HG02970 (cell line): ENCODE data around the gene ZFYVE21.
A peak's percentile ranks its signal among the peaks of the same experiment; 100 is the strongest.

Source experiments
- ATAC-seq: cut with Tn5 transposase; IDR thresholded peaks from one replicate; pipeline ENCODE4 v1.9.1; 2021; ENCODE audit warnings: mild to moderate bottlenecking, moderate library complexity, moderate number of reproducible peaks; ENCODE audit not compliant: unreplicated experiment, low FRiP score

Gene ZFYVE21

DNA sequence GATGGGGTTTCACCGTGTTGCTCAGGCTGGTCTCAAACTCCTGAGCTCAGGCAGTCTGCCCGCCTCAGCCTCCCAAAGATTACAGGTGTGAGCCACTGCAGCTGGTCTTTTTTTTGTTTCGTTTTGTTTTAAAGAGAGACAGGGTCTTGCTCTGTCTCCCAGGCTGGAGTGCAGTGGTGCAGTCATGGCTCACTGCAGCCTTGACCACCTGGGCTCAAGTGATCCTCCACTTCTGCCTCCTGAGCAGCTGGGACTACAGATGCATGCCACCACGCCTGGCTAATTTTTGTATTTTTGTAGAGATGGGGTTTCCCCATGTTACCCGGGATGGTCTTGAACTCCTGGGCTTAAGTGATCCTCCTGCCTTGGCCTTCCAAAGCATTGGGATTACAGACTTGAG lies 24.0 kb upstream of the ZFYVE21 start:
- peak; percentile 53 for ATAC-seq

DNA sequence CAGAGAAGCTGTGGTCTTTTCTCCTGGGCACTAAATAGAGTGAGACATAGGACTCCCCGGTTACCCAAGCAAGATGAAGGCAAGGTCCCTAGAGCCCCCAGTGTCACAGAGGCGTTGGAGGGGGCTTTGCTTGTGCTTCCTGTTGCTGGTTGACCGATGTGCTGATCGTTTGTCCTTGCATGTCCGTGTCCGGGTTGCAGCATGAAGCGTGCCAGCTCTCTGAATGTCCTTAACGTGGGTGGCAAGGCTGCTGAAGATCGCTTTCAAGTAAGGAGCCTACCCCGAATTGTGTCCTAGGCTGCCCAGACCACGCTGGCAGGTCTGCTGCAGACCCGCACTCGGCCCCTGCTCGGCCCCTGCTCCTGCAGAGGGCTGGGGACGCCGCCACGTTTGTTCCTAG lies 23.5 kb upstream of the ZFYVE21 start:
- peak; percentile 10 for ATAC-seq

DNA sequence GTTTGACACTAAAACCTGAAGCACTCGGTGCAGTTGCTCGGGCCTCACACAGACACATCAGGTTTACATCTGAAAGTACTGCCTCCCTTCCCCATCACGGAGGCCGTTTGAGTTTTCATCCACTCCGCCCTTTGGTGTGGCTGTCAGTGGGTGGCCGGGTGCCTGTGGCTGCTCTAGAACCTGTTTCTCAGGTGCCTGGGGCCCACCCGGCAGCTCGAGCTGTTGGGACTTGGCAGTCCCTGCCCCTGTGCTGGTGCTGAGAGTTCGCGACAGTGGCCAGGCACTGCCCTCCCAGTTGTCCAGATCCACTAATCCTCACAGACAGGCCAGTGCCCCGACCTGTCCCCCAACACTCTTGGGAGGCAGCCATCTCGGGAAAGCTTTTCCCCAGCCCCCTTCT lies 22.7 kb upstream of the ZFYVE21 start:
- no peak for ATAC-seq

DNA sequence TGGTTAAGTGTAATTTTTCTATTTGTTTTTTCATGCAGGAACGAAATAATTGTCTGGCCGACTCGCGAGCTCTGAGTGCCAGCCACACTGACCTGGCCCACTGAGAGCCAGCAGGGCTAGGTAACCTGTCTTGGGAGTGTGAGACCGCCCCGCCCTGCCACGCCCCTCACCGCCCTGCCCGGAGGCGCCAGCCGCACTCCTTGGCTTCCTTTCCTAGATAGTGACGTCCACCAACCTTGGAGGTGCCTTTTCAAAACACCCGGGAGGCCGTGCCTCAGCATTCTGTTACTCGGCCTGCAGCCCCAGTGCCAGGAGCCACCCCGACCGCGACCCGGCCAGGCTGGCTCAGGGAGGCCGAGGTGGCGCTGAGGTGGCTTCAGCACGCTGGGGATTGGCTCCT lies 22.1 kb upstream of the ZFYVE21 start:
- no peak for ATAC-seq

DNA sequence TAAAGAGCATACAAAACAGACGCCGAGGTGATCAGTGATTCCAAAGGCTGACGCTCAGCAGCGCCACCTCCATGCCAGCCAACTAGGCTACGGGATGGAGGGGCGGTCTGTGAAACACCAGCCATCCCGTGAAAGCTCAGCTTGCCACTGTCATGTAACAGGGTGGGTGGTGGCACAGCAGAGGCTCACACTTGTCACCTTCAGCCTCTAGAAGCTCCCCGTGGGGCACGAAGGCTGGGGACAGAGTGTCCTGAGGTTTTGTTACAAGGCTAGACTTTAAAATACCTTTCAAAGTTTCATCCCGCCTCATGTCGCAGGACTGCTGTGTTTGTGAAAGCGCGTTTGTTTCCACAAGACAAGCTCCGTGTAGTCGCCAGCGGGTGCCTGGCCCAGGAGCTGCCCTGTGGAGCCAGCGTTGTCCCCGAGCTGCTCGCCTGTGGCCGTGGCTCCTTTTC lies 21.0 kb upstream of the ZFYVE21 start:
- no peak for ATAC-seq

DNA sequence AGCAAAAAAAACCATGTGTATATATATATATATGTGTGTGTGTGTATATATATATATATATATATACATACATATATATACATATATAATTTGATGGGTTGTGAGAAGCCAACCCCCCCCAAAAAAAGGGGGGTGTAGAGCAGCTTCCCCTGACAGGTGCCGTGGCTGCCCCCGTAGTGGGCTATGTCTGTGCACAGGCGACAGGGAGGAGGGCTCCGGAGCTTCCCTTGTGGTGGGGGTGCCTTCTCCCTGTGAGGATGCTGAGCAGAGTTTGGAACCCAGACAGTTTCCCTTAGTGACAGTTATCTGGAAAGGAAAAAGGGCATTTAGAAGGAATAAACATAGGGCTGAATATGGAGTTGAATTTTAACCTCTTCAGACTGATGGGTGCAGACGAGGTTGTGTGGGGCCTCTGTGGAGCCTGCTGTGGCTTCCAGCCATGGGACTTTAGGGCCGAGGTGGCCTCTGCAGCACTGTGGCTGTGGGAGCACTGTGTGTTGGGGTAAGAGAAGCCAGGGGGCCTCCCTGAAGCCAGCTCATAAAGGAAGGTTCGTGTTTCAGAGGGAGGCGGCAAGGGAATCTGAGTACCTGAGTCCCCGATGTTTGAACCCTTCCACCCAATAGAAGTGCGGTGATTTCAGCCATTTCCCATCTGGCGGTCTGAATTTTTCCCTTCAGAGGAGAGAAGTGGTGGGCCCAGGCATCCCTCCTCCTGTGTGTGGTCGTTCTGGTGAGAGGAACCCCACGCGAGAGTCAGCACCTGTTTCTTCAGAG lies 20.1 kb upstream of the ZFYVE21 start:
- ATAC-seq, result no peak

DNA sequence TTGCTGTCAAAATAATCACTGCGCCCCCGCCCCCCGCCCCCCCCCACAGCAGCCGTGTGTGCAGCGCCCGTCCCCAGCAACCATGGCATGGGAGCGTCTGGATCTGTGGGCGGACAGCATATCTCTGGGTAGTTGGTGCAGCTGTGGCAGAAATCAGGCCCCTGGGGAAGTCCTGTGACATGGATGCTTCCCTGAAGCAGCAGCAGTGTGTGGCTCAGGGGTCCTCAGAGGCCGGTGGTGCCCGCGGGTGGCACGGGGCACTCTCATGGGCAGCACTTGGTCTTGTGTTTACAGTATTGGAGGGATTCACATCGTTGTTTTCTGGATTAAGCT lies 19.6 kb upstream of the ZFYVE21 start:
- ATAC-seq, result no peak

DNA sequence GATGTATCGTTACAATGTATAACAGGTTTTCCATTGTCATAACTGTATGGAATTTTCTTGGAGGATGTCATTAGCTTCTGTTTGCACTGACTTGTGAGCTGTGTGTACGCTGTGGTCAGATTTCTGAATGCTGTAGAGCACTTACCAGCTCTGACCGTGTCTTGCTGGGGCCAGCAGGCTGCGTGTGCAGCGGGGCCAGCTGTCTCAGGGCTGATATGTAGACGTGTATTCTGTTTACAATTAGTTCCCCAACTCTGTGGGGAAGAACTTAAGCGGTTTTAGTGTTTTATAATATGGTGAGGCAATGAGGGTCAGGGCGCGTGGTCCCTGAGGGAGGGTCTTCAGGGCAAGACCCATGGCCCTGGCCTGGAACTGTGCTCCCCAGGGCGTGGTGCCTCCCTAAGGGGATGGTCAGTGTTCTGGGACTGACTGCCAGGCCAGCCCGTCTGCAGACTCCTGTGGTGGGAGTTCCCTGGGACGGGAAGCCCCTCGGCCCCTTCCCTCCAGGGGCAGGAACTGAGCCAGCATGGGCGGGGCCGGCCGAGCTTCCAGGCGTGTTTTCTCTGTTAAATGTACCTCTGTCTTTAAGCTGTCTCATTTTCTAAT lies 19.0 kb upstream of the ZFYVE21 start:
- no peak for ATAC-seq

DNA sequence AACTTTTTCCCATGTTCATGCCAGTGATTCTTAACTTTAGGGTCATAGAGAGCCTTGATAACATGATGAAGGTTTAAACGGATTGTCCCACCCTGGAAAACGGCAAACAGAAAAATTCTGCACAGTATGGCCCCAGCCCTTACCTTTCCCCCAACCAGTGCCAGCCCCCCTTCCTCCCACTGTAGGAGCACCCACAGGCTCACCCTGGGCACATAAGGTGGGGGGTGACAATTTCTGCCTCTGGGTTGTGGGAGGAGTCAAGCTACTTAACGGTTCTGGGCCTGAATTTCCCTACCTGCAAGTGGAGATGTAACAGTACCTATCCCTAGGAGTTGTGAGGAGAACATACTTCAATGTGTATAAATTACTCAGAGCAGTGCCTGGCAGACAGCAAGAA lies 18.4 kb upstream of the ZFYVE21 start:
- ATAC-seq, result no peak

DNA sequence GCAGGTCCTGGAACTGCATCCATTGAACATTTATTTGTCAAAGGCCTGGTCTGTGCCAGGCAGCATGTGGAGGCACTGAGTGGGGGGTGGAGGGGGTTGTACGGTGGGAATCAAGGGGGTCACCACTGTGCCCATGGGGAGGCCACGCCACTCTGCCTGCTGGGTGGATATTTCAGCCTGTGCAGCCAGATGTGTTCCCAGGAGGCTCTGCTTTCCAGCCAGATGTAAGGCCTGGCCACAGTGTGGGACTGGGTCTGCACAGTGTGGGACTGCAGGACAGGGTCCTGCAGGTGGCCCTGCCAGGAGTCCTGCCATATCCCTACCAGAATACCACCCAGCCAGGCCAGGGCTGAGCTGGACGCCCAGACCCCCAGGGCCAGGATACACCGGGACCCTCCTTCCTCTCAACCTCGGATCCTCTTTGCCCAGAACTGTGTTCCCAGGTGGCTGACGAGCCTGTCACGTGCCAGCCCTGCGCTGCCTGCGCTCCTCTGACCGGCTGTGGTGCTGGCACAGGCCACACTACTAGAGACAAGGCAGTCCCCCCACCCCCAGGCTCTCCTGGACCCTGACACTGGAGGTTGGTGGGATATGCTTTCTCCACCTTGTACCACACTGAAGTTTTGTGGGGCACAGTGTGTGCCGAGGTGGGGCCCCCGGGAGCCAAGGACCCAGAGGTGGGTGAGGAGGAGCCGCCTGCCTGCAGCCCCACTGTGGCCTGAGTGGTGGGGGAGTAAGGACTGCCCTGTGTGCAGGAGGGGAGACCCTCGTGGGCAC lies 17.8 kb upstream of the ZFYVE21 start:
- no peak for ATAC-seq

DNA sequence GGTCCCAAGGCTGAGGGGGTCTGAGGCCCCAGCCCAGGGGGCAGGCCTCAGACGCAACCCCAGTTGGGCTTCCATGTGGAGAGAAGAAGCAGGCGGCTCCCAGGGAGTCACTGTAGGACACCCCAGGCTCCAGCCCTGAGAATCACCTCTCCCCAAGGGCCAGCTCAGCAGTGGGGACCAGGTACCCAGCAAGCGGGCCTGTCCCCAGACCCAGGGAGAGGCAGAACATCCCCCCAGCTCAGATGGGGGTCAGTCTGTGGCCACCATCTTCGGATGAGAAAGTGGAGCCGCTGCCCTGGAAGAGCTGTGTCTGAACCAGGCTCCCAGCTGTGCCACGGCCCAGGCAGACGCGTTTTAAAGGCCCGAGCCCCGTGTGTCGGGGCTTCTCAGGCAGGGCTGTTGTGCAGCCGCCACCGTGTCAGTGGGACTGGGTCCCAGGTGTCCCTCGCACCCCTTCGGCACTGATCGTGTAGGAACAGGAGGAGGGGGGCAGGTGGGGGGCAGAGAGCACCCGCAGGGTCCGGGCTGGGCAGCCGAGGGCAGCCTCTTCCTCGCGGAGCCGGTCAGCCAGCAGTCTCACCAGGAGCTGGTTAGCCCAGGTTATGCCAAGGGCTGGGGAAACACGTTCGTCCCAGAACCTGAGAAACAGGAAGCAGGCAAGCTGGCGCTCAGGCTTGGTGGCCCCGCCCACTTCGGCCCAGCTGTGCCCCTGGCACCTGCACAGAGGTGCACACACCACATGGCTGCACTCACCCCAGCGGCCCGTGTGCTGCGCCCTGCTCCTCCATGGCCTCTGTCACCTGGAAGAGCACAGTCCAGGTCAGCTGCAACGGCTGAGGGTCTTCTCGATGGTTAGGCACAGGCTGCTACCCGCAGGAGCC lies 17.0 kb upstream of the ZFYVE21 start:
- no peak for ATAC-seq

DNA sequence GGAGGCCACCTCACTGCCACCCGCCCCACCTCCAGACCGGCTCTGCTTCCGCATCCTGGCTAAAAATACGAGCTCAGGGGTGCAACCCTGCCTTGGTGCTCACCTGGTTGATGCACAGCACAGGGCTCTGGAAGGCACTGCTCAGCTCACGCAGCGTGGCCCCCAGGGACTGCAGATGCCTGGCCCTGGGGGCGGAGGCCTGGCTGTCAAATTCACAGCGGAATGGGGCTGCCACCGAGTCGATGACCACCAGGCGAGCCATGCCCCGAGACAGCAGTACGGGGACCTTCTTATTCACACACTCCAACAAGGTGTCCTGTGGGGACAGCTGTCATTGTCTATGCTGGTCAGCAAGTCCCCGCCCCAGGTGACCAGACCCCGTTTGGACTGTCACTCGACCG lies 16.3 kb upstream of the ZFYVE21 start:
- no peak for ATAC-seq

DNA sequence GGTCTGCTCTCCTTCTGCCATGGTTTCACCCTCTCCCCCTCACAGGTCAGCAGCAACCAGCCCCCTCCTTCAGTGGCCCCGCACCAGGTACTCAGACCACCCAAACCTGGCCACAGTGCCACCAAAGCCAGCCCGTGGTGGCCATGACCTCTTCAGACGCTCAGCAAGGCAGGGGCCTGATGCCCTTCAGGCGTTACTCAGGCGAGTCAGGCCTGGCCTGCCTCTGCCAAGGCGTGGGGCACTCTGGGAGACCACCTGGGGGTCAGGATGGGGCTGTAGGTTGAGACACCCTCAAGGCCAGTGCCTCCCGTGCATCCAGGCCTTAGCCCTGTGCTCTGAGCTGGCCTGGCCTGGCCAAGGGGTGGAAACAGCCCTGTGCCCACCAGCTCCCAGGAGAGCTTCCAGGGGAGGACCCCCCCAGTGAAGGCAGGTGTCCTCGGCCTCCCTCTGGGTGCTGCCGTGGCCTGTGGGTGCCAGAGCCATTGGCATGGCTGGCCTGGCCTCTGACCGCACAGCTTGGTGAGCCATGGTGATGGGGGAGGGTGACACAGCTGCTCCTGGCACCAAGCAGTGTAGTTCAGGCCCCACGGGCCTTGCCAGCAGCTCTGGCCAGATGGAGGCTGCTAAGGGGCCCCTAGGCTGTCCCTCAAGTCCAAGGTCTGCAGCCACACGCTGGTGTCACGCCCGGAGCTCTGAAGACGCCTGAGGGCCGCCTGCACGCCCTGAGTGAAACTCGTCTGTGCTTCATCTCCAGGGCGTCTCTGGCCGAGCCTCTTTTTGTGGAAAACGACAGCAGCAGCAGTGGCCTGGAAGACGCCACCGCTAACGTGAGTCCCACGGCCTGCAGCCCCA lies 15.5 kb upstream of the ZFYVE21 start:
- ATAC-seq, result no peak

DNA sequence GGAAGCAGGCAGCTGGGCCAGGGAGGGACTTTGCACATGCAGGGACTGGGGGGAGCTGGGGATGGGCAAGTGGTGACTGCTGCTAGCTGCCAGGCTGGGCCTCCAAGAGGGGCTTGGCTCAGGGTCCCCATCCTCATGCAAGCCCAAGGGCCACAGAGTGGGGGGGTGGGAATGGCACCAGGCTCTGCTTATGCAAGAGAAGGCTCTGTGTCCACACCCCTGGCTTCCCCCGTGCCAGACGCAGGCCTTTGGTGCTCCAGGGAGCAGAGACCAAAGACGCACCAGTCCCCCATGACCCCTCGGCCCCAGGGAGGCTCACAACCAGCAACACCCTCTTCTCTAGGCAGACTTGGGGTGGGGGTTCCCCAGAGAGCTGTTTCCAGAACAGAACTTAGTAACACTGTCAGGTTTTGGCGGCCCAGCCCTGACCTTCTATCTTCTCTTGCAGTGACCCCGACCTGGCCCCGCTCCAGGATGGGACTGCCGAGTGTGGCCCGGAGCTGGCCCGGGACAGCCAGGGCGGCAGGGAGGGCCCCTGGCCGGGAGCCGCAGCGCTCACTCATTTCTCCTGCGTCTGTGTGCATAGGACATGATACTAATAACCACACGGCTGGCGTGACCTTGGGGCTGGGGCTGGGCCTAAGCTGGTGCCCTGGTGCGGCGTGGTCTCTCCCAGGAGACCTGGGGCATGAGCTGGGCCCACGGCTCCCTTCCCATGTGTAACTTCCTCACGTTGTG lies 14.7 kb upstream of the ZFYVE21 start:
- ATAC-seq, result no peak

DNA sequence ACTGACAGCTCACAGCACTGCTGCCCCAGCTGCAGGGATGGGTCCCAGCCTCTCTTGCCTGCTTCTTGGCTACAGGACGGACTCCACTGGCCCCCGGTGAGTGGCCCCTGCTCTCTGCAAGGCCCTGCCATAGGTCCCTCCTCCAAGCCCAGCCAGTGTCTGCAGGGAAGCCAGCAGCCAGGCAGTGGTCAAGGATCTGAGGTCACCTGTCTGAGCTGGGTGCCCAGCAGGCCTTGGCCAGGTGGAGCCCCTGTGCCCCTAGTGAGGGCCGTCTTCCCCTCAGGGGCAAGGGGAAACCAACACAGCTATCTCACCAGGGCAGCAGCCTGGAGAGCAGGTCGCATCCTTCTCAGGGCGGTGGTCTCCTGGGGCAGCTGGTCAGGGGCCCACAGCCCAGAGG lies 13.5 kb upstream of the ZFYVE21 start:
- no peak for ATAC-seq

DNA sequence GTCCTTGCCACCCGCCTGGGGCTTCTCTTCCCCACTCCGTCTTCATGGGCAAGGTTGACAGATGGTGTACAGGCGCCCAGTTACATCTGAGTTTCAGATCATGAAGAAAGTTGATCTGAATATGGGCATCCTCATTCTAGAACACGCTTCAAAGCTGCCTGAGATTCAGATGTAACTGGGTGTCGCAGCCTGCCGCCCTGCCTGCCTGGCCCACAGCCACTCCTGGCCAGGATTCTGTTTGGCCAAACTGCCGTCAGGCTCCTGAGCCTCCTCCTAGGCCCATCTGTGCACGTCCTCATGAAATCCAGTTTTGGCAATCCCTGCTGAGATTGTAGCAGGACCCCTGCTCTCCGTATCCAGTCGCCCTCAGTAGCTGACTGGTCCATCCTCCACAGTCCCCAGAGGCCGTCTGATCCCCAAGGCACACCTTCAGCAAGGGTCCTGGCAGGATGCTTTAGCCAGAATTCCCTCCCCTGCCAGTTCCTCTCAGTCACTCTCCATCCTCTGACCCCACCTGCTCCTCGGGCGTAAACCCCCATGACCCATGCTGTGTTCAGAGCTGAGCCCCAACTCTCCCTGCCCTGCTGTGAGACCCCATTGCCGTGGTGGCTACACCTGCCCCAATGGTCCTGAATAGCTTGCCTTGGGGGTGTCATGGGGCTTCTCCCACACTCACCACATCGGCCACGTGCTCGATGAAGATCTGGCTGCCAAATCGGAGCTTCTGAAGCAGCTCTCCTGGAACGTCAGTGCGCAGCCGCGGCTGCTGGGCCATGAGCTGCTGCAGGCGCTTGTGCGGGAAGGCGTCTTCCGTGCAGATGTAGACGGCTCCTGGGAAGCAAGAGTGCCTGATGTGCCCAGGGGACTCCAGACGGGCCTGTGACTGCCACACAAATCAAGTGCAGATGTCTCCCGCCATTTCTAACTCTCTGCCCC lies 12.8 kb upstream of the ZFYVE21 start:
- ATAC-seq, result no peak

DNA sequence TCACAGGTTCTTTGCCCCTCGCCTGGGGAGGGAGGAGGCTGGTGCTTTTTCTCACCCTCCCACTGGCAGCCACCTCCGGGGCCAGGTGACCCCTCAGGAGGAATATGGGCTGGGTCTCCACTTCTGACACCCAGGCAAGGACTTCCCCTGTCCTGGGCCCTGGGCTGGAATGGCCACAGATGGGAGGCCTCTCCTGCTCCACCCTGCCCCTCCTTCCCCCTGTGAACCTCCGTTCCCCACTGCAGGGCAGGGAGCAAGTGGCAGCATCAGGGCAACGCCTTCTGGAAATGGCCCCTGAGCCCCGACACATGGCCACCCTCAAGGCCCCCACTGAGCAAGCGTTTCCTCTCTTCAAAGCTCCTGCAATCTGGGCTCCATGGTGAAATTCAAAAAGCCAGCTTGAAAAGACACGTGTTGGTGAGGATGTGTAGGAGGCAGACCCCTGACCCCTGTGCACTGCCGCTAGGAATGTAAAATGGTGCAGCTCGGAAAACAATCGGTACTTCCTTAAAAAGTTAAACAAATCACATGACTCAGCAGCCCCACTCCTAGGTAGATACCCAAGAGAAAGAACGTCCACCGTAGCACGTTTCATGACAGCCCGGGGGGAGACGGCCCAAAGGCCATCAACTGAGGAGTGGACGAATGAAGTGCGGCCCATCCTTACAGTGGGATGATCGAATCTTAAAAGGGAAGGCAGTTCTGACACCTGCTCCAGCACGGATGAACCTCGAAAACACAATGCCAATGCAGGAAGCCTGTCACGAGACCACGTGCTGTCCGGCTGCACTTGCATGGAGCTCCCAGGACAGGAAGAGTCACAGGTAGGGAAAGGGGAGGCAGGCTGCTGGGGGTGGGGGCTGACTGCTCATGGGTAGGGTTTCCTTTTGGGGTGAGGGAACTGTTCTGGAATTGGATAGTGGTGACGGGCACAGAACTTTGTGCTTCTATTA lies 11.9 kb upstream of the ZFYVE21 start:
- no peak for ATAC-seq
